Neural progenitor cell (in vitro differentiated cells): ENCODE data around the gene ARMCX5. TPM values are rescaled to one million over a fixed set of nuclear protein-coding genes. Genes with fewer than 3 reads are reported as not detected.

ENCODE experiments used
- DNase-seq: peaks from one replicate; pipeline ENCODE4 v3.0.0-alpha.2; 2016; ENCODE audit warnings: low spot score
- H2AFZ ChIP-seq: fragments of 200-600 bp; sonication (generic); replicated peaks from 2 replicates; pipeline ENCODE4 v1.6.1; 2016; ENCODE audit warnings: antibody characterized with exemption
- H3F3A ChIP-seq: fragments of 200-600 bp; sonication (generic); 2 replicates; pipeline ENCODE4 v1.6.1; 2016; ENCODE audit warnings: antibody characterized with exemption, low read depth
- H3K27ac ChIP-seq: fragments of 200-600 bp; sonication (generic); 2 replicates; pipeline ENCODE4 v1.5.1; 2016; ENCODE audit warnings: mild to moderate bottlenecking
- H3K27me3 ChIP-seq: fragments of 200-600 bp; sonication (generic); 2 replicates; pipeline ENCODE4 v1.6.1; 2016; ENCODE audit warnings: mild to moderate bottlenecking, moderate library complexity
- H3K36me3 ChIP-seq: fragments of 200-600 bp; sonication (generic); 2 replicates; pipeline ENCODE4 v1.5.1; 2016
- H3K4me1 ChIP-seq: fragments of 200-600 bp; sonication (generic); 2 replicates; pipeline ENCODE4 v1.6.1; 2016; ENCODE audit warnings: mixed run types
- H3K4me2 ChIP-seq: fragments of 200-600 bp; sonication (generic); 2 replicates; pipeline ENCODE4 v1.6.1; 2016
- H3K4me3 ChIP-seq: fragments of 200-600 bp; sonication (generic); 2 replicates; pipeline ENCODE4 v1.5.1; 2016
- H3K79me2 ChIP-seq: fragments of 200-600 bp; sonication (generic); 2 replicates; pipeline ENCODE4 v1.6.1; 2016; ENCODE audit warnings: low read depth
- H3K9ac ChIP-seq: fragments of 200-600 bp; sonication (generic); 2 replicates; pipeline ENCODE4 v1.6.1; 2016
- H3K9me3 ChIP-seq: fragments of 200-600 bp; sonication (generic); 2 replicates; pipeline ENCODE4 v1.5.1; 2016; ENCODE audit warnings: low read depth
- H4K20me1 ChIP-seq: fragments of 200-600 bp; sonication (generic); 2 replicates; pipeline ENCODE4 v1.6.1; 2016; ENCODE audit warnings: low read depth
- H3K27ac Mint-ChIP-seq: 3 replicates; pipeline ENCODE4 v1.8.0; 2021; ENCODE audit warnings: mixed read lengths
- H3K27me3 Mint-ChIP-seq: 2 replicates; pipeline ENCODE4 v1.8.0; 2022; ENCODE audit warnings: low read depth, mild to moderate bottlenecking, inconsistent platforms, moderate library complexity, mixed read lengths; ENCODE audit not compliant: insufficient read depth
- H3K36me3 Mint-ChIP-seq: 3 replicates; pipeline ENCODE4 v1.8.0; 2021; ENCODE audit warnings: mixed read lengths
- H3K4me1 Mint-ChIP-seq: 3 replicates; pipeline ENCODE4 v1.8.0; 2021; ENCODE audit warnings: mixed read lengths
- H3K4me3 Mint-ChIP-seq: 3 replicates; pipeline ENCODE4 v1.8.0; 2021; ENCODE audit warnings: mild to moderate bottlenecking, moderate library complexity, mixed read lengths
- H3K9me3 Mint-ChIP-seq: 3 replicates; pipeline ENCODE4 v1.8.0; 2020; ENCODE audit warnings: mixed read lengths
- EZH2 ChIP-seq: fragments of 200-600 bp; sonication (generic); IDR thresholded peaks from 2 replicates; pipeline ENCODE4 v1.6.1; 2017; ENCODE audit warnings: antibody characterized with exemption, mild to moderate bottlenecking, moderate library complexity
- EZH2phosphoT487 ChIP-seq: fragments of 200-600 bp; sonication (generic); IDR thresholded peaks from 2 replicates; pipeline ENCODE4 v1.6.1; 2017; ENCODE audit warnings: antibody characterized with exemption
- total RNA-seq: library from RNA; depleted of rRNA; stranded (reverse); fragments of >200 nt; gene quantifications from 2 replicates; pipeline ENCODE4 v1.2.3, GENCODE V29; 2015; ENCODE audit warnings: low replicate concordance
- TF ChIP-seq, protein P1 (sequence below): fragments of 200-600 bp; sonication (generic); IDR thresholded peaks from 2 replicates; pipeline ENCODE4 v1.5.1; 2017; ENCODE audit warnings: antibody characterized with exemption, mild to moderate bottlenecking

ARMCX5 gene
- total RNA-seq, 1 donor from 2014 or later: 26.8 TPM

DNA sequence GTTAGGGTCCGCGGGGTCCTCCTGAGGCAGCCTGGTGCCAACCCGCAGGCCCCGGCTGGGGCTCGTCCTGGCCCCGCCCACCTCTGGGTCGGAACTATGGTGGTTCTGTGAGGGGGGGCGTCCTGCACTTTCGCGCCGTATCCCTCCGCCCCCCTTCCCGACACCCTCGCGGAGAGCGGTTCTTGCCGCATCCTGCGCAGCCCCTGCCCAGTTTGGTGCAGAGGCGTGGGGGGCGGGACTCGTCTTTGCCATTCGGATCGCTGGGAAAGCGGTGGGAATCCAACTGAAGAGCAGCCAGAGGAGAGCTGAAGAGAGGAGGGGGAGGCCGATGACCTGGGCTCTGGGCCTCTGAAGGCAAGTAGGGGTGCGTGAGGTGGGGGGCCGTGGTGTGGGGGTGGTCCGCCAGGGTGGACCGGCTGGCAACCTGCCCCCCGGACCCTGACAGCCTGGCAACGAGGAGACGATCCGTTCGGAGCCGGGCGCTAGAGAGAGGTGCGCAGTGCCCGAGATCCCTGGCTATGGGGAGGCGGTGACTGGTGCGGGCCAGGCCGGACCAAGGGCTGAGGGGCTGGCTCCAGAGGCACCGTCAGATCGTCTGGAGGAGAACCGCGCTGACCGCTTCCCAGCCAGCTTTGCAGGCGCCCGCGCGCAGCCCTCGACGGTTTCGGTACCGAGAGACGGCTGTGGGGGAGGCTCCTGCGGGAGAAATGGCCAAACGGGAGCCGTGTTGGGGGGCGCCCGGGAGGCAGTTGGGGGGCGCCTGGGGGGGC lies 52.1 kb downstream of the ARMCX5 start, which contains the start of gene GPRASP1:
Gene GPRASP1, plus strand, starts transcription at position 242 of the 770 bp plus-strand sequence. CDS start 2,431 bp downstream, outside the sequence.
- Histone ChIP-seq H2AFZ (no peak within 1 kb of the TSS), H3F3A (no peaks in the 10 kb centered on the region), H3K36me3 (no peaks in the 10 kb centered on the region), H3K27me3 (no peaks in the 10 kb centered on the region), H3K27ac (no peak within 1 kb of the TSS), H3K4me3 (peak within 1 kb of the TSS; percentile 59), H3K9ac (no peak within 1 kb of the TSS), H3K9me3 (no peaks in the 10 kb centered on the region), H3K4me1 (no peaks in the 10 kb centered on the region), H3K79me2 (no peaks in the 10 kb centered on the region), H4K20me1 (no peaks in the 10 kb centered on the region), H3K4me2 (peak within 1 kb of the TSS; percentile 77)
- Mint-ChIP-seq H3K27ac (no peak within 1 kb of the TSS), H3K4me3 (peak within 1 kb of the TSS; percentile 90), H3K9me3 (peaks cover 23% of the 10 kb centered on the region), H3K36me3 (peaks cover 8% of the 10 kb centered on the region), H3K4me1 (no peaks in the 10 kb centered on the region), H3K27me3 (peaks cover 14% of the 10 kb centered on the region)
- TF ChIP-seq, protein P1, sequence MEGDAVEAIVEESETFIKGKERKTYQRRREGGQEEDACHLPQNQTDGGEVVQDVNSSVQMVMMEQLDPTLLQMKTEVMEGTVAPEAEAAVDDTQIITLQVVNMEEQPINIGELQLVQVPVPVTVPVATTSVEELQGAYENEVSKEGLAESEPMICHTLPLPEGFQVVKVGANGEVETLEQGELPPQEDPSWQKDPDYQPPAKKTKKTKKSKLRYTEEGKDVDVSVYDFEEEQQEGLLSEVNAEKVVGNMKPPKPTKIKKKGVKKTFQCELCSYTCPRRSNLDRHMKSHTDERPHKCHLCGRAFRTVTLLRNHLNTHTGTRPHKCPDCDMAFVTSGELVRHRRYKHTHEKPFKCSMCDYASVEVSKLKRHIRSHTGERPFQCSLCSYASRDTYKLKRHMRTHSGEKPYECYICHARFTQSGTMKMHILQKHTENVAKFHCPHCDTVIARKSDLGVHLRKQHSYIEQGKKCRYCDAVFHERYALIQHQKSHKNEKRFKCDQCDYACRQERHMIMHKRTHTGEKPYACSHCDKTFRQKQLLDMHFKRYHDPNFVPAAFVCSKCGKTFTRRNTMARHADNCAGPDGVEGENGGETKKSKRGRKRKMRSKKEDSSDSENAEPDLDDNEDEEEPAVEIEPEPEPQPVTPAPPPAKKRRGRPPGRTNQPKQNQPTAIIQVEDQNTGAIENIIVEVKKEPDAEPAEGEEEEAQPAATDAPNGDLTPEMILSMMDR: no peak
- TF ChIP-seq EZH2phosphoT487: no peak
- TF ChIP-seq EZH2: no peak
- DNase-seq: peak; percentile 76

DNA sequence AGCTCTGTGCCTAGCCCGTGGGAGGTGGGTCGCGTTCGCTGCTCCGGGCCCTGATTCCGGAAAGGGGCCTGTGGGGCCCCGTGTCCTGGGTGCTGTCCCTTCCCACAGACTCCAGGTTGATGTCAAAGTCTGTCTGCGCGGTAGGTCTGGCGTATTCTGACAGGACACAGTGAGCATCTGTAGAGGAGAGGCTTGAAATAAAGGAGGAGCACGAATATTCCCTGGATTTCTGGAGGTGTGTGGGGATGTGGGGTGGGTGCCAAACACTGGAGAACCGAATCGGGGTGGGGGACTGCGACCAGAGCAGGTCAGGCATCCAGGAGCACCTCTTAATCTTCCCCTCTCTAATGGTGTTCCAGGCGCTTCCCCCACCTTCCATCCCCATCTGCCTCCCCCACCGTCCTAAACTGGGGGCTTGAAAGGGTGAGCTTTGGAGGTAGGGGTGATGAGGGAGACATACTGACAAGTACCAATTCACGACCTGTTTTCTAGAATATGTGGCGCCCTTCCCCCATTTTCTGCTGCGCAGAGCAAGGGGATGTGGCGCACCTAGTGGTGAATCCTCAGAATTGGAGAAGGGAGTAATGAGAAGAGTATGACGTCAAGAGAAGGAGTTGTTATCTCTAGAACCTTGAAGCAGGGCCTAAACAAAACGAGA lies 52.8 kb downstream of the ARMCX5 start:
- Histone ChIP-seq H3F3A (no peaks in the 10 kb centered on the region), H3K79me2 (no peaks in the 10 kb centered on the region), H3K27me3 (no peaks in the 10 kb centered on the region), H3K9me3 (no peaks in the 10 kb centered on the region), H3K36me3 (no peaks in the 10 kb centered on the region), H3K4me2 (peak overlapping the region; percentile 77), H3K4me1 (no peaks in the 10 kb centered on the region), H3K9ac (no peak overlapping the region), H4K20me1 (no peaks in the 10 kb centered on the region), H2AFZ (no peak overlapping the region), H3K27ac (no peak overlapping the region), H3K4me3 (peak overlapping the region; percentile 59)
- Mint-ChIP-seq H3K4me1 (no peaks in the 10 kb centered on the region), H3K9me3 (peaks cover 17% of the 10 kb centered on the region), H3K36me3 (peaks cover 8% of the 10 kb centered on the region), H3K27me3 (peaks cover 12% of the 10 kb centered on the region), H3K4me3 (peak overlapping the region; percentile 81), H3K27ac (no peak overlapping the region)
- no peak for TF ChIP-seq EZH2
- TF ChIP-seq, protein P1: peak; percentile 65
- no peak for TF ChIP-seq EZH2phosphoT487
- DNase-seq: peak; percentile 41

Other genes starting within 250 kb of the ARMCX5 start
- 0.96 and 2.2 TPM in 2 replicates for gene NXF2B, start 159.5 kb upstream of the ARMCX5 start, total RNA-seq
- gene TCP11X2, start 127.7 kb upstream of the ARMCX5 start, total RNA-seq: 0.88 and 1.1 TPM in 2 replicates
- 561 and 1,054 TPM in 2 replicates for gene TMSB15A, start 82.8 kb upstream of the ARMCX5 start, total RNA-seq
- gene GPRASP1, start 52.0 kb downstream of the ARMCX5 start, total RNA-seq: 7.0 and 7.3 TPM in 2 replicates
- gene GPRASP2, start 112.9 kb downstream of the ARMCX5 start, total RNA-seq: 39.0 and 44.0 TPM in 2 replicates
- 20.0 and 20.3 TPM in 2 replicates for gene GPRASP3, start 121.2 kb downstream of the ARMCX5 start, total RNA-seq